Measurements from ENCODE around the gene CAMKMT. TPM values are rescaled to one million over a fixed set of nuclear protein-coding genes. Genes with fewer than 3 reads are reported as not detected.
"Not testable (repeated sequence)": the region's sequence is repeated elsewhere in the genome, so short reads cannot be mapped to it uniquely, and the experiment has no call there.

Gene CAMKMT
- total RNA-seq, 2 donors from 2014 or later = 13.5 to 26.5 TPM

DNA sequence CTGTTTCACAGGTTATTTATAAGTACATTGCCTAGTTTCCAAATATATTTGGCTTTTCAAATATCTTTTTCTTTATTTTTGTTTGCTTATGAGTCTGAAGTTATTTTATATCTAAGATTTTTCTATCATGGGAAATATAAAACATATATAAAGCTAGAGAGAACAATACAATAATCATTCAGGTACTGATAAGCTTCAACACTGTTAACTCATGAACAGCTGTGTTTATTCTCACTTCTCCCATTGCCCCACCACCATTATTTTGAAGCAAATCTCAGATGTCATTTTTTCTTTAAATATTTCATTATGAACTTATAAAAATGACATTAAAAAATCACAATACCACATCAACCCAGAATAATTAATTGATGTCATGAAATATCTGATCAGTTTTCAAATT lies 9.7 kb downstream of the CAMKMT start:
- no peak for ATAC-seq
- peaks cover 3 to 8% of the 10 kb centered on the region in 2 donors for H3K4me1 Mint-ChIP-seq (ENCODE audit: low read depth in 2 of 2)
- DNase-seq (ENCODE audit: low spot score) = no peak
- peaks cover 9% of the 10 kb centered on the region for H3K36me3 Mint-ChIP-seq
- no peaks in the 10 kb centered on the region for H3K27me3 Mint-ChIP-seq
- no peaks in the 10 kb centered on the region for H3K9me3 Mint-ChIP-seq
- H3K27ac Mint-ChIP-seq = no peak overlapping the region
- H3K4me3 Mint-ChIP-seq = no peak overlapping the region

DNA sequence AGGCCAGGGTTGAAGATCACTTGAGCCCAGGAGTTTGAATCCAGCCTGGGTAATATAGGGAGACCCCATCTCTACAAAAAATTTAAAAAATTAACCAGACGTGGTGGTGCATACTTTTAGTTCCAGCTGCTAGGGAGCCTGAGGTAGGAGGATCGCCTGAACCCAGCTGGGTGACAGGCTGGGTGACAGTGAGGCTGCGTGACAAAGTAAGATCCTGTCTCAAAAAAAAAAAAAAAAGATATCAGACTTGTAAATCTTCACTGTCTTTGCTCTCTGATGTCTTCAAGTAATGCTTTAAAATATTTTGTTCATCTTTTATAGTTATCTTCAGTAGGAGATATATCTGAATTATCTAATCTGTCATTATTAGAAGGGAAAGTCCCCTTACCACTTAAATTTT lies 10.5 kb downstream of the CAMKMT start:
- peaks cover 9% of the 10 kb centered on the region for H3K36me3 Mint-ChIP-seq
- no peak for DNase-seq (ENCODE audit: low spot score)
- peaks cover 6 to 8% of the 10 kb centered on the region in 2 donors for H3K4me1 Mint-ChIP-seq (ENCODE audit: low read depth in 2 of 2)
- no peaks in the 10 kb centered on the region for H3K27me3 Mint-ChIP-seq
- ATAC-seq = no peak
- no peak overlapping the region for H3K27ac Mint-ChIP-seq
- no peaks in the 10 kb centered on the region for H3K9me3 Mint-ChIP-seq
- H3K4me3 Mint-ChIP-seq = no peak overlapping the region

DNA sequence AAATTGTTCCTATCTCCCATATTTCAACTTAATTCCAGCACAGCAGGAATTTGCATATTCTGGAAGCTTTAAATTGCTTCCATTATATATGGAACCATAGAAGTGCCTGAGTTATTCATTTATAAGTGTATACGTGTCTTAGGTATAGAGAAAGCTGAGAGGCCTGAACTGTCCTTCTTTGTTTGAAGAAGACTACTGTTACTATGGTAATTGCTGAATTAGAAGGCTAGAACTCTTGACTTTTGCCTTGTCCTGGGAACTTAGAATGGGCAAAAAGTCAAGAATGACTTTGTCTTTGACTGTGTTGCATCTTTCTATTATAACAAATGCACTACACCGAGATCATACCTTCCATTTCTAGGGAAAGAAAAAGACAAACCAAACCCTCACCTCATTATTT lies 15.7 kb downstream of the CAMKMT start:
- H3K36me3 Mint-ChIP-seq = peaks cover 9% of the 10 kb centered on the region
- H3K27ac Mint-ChIP-seq = no peak overlapping the region
- H3K27me3 Mint-ChIP-seq = no peaks in the 10 kb centered on the region

DNA sequence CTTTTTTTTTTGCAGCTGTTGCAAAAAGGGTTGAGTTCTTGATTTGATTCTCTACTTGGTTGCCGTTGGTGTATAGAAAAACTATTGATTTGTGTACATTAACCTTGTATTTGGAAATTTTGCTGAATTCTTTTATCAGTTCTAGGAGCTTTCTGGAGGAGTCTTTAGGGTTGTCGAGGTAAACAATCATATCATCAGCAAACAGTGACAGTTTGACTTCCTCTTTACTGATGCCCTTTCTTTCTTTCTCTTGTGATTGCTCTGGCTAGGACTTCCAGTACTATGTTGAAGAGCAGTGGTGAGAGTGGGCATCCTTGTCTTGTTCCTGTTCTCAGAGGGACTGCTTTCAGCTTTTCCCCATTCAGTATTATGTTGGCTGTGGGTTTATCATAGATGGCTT lies 23.5 kb downstream of the CAMKMT start:
- DNase-seq (ENCODE audit: low spot score); H3K4me3 Mint-ChIP-seq; H3K27me3 Mint-ChIP-seq; H3K27ac Mint-ChIP-seq; ATAC-seq; H3K9me3 Mint-ChIP-seq: not testable (repeated sequence)
- Mint-ChIP-seq H3K36me3 (peaks cover 23% of the 10 kb centered on the region), H3K4me1 (ENCODE audit: low read depth in 2 of 2) (peaks cover 8 to 11% of the 10 kb centered on the region in 2 donors)

More for the DNA sequence above, 15.7 kb downstream of the CAMKMT start:
- Mint-ChIP-seq H3K4me1 (ENCODE audit: low read depth in 2 of 2) (peaks cover 0 to 3% of the 10 kb centered on the region in 2 donors), H3K4me3 (no peak overlapping the region), H3K9me3 (no peaks in the 10 kb centered on the region)
- DNase-seq (ENCODE audit: low spot score) = no peak
- no peak for ATAC-seq

DNA sequence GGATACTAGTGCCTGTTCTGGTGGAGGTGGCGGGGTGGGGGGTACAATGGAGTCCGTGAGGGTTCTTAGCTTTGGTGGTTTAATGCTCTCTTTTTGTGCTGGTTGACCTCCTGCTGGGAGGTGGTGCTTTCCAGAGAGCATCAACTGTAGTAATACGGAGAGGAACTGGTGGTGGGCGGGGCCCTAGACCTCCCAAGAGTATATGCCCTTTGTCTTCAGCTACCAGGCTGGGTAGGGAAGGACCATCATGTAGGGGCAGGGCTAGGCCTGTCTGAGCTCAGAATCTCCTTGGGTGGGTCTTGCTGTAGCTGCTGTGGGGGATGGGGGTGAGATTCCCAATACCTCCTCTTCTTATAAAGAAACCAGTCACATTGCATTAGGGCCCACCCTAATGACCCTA lies 27.1 kb downstream of the CAMKMT start:
- H3K36me3 Mint-ChIP-seq = peaks cover 23% of the 10 kb centered on the region
- H3K4me1 Mint-ChIP-seq (ENCODE audit: low read depth in 2 of 2) = peaks cover 8 to 11% of the 10 kb centered on the region in 2 donors
- DNase-seq (ENCODE audit: low spot score) = no peak
- no peak overlapping the region for H3K4me3 Mint-ChIP-seq
- no peaks in the 10 kb centered on the region for H3K9me3 Mint-ChIP-seq
- no peaks in the 10 kb centered on the region for H3K27me3 Mint-ChIP-seq
- no peak overlapping the region for H3K27ac Mint-ChIP-seq
- no peak for ATAC-seq

DNA sequence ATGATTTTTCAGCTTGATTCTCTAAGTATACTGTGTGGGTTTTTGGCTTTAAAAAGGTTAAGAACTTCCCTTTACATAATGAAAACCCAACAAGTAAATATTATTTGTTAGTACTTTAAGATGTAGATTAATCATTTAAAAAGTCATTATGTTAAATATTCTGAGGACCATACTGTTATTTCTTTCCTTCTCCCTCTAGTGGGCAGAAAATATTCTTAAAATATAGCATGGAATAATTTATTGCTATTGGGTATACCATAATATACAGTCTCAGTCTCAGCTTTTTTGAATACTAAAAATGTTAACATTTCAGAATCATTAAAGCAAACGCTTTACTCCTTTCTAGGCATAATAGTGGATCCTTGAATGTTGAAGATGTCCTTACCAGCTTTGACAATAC lies 28.1 kb downstream of the CAMKMT start:
- Mint-ChIP-seq H3K27ac (no peak overlapping the region), H3K4me3 (no peak overlapping the region), H3K9me3 (no peaks in the 10 kb centered on the region), H3K4me1 (ENCODE audit: low read depth in 2 of 2) (peaks cover 8 to 11% of the 10 kb centered on the region in 2 donors), H3K27me3 (no peaks in the 10 kb centered on the region), H3K36me3 (peaks cover 20% of the 10 kb centered on the region)
- ATAC-seq (no peak), DNase-seq (ENCODE audit: low spot score) (no peak)

DNA sequence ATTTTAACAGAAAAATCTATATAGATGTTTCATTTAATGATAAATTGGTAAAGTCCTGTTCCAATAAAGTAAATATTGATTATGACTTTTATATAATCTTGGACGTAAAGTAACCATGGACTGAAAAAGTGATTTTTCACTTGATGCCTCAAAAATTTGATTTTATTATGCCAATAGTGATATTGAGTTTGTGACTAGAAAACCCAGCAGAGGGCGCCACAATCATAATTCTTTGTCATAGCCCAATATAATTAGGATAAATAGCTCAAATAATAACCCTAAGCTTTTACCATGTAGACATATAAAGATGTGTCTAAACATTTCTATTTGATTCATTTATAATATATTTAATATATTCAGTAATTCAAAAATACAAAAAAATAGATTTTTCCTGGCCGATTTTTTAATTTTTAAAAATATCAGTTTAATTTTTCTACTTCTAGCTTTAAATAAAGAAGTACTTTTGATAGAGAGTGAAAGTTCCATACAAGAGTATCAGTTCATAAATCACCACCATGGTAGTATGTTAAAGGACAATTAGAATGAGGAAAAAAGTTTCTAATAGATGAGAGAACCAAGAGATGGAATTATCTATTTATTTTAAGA lies 30.7 kb downstream of the CAMKMT start:
- Mint-ChIP-seq H3K27ac (no peak overlapping the region), H3K36me3 (peaks cover 11% of the 10 kb centered on the region), H3K4me1 (ENCODE audit: low read depth in 2 of 2) (peaks cover 5 to 6% of the 10 kb centered on the region in 2 donors), H3K27me3 (no peaks in the 10 kb centered on the region), H3K4me3 (no peak overlapping the region), H3K9me3 (no peaks in the 10 kb centered on the region)
- DNase-seq (ENCODE audit: low spot score) = no peak
- ATAC-seq = no peak

DNA sequence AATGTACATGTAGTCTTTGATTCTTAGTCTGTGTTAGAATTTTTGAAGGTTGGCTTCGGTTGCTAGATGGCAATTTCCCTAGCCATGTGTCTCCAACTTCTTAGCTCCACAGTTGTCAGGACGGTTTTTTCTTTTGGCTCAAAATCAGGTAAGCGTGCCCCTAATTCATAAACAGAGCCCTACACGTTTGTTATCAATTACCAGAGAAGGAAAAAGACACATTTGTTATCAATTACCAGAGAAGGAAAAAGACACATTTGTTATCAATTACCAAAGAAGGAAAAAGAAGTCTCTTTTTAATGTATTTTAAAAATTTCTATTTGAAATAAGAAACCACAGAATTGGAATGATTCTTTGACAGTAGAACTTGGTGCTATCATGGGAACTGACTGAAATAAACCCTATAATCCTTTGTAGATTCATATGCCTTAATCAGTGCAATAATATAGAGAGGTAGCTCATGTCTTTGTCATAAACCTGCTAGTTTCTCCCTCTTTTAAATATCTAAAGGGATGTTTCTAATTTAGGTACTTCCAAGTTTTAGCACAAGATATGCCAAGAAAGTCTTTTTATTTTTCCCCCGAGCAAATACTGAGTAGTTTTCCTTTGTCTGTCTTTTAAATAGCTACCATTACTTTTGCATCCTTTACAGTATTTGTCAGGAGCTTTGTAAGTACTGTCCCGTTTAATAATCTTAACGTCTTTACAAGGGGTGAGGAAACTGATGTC lies 35.9 kb downstream of the CAMKMT start:
- Mint-ChIP-seq H3K4me3 (no peak overlapping the region), H3K36me3 (no peaks in the 10 kb centered on the region), H3K9me3 (no peaks in the 10 kb centered on the region), H3K27me3 (no peaks in the 10 kb centered on the region), H3K4me1 (ENCODE audit: low read depth in 2 of 2) (peaks cover 0 to 3% of the 10 kb centered on the region in 2 donors), H3K27ac (no peak overlapping the region)
- DNase-seq (ENCODE audit: low spot score) = no peak
- ATAC-seq = no peak

DNA sequence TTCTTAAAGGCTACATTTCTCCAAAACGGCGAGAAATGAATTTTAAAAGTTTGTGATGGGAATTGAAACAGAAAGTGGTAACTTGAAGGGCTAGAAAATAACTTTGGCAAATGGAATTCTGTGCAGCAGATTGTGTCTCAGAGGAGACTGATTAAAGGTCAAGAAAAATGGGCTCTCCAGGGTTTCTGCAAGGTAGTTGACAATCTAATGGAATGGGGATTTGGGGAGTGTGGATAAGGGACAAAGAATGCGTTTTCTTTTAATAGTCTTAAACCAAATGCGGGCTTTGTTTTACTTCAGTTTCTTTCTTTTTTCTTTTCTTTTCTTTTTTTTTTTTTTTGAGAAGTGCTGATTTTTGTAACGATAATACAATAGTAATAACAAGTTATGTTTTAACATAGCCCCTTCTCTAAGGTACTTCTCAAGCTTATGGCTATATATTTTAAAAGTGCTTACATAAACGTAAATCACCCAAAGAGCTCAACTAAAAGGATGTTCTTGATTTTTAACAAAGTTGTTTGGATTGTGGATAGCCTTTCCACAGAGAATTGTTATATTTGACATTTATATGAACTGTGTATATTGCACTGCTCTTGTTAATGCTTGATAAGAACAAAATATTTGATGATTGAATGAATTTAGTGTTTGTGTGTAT lies 36.6 kb downstream of the CAMKMT start:
- Mint-ChIP-seq H3K27me3 (no peaks in the 10 kb centered on the region), H3K4me3 (no peak overlapping the region), H3K4me1 (ENCODE audit: low read depth in 2 of 2) (peaks cover 0 to 3% of the 10 kb centered on the region in 2 donors), H3K27ac (no peak overlapping the region), H3K36me3 (no peaks in the 10 kb centered on the region), H3K9me3 (no peaks in the 10 kb centered on the region)
- DNase-seq (ENCODE audit: low spot score) (no peak), ATAC-seq (no peak)

DNA sequence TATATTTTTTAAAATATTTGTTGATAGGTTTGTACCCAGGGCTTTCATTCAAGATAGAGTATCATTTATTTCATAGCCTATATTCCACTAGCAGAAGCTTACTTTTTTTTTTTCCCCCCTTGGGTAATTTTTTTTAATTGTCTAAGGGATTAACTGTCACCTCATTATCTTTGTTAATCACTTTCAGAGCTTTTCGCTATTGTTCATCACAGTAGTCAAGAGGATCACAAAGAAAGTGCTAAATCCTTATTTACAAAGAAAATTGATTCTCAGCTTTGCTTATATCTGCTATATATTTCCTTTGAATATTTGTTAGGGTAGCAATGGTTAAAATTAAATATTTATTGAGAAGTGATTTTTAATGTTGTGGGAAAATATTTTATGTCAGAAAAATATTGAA lies 59.0 kb downstream of the CAMKMT start:
- H3K27ac Mint-ChIP-seq = no peak overlapping the region
- H3K4me1 Mint-ChIP-seq (ENCODE audit: low read depth in 2 of 2) = no peaks in the 10 kb centered on the region
- H3K36me3 Mint-ChIP-seq = peaks cover 4% of the 10 kb centered on the region
- DNase-seq (ENCODE audit: low spot score) (no peak), ATAC-seq (no peak)
- H3K4me3 Mint-ChIP-seq = no peak overlapping the region
- no peaks in the 10 kb centered on the region for H3K27me3 Mint-ChIP-seq
- no peaks in the 10 kb centered on the region for H3K9me3 Mint-ChIP-seq

DNA sequence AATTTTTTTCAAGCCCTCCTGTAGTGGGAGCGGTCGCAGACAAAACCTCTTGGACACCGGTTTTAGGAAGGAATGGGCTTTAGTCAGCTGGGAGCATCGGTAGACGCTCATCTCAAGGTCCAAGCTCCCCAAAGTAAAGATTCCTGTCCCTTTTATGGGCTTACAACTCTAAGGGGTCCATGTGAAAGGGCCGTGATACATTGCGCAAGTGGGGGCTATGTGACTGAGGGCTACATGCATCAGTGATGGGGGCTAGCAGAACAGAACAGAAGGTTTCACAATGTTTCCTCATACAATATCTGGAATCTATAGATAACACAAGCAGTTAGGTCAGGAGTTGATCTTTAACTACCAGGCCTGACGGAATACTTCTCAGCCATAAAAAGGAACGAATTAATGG lies 62.5 kb downstream of the CAMKMT start:
- Mint-ChIP-seq H3K4me1 (ENCODE audit: low read depth in 2 of 2) (no peaks in the 10 kb centered on the region), H3K9me3 (no peaks in the 10 kb centered on the region), H3K36me3 (no peaks in the 10 kb centered on the region), H3K27me3 (no peaks in the 10 kb centered on the region), H3K27ac (no peak overlapping the region), H3K4me3 (no peak overlapping the region)
- DNase-seq (ENCODE audit: low spot score) (no peak), ATAC-seq (no peak)

DNA sequence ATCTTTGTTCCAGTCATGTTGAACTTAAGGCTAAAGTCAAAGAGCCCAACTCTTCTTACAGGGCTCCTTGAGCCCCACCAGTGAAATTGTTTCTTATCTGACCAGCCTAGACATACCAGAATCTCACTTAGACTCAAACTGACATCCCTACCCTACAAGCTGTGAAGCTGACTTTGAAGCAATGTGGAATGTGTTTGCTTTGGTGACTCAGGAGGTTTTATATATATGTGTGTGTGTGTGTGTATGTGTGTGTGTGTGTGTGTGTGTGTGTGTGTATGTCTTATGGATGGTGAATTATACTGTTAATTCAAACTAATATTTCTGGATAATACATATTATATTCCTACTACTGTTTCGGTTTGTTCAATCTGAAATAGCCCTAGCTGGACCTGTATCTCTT lies 67.3 kb downstream of the CAMKMT start:
- no peaks in the 10 kb centered on the region for H3K27me3 Mint-ChIP-seq
- no peaks in the 10 kb centered on the region for H3K36me3 Mint-ChIP-seq
- H3K4me1 Mint-ChIP-seq (ENCODE audit: low read depth in 2 of 2) = peaks cover 16 to 24% of the 10 kb centered on the region in 2 donors
- no peak overlapping the region for H3K4me3 Mint-ChIP-seq
- DNase-seq (ENCODE audit: low spot score) (no peak), ATAC-seq (no peak)
- H3K27ac Mint-ChIP-seq = no peak overlapping the region
- no peaks in the 10 kb centered on the region for H3K9me3 Mint-ChIP-seq

DNA sequence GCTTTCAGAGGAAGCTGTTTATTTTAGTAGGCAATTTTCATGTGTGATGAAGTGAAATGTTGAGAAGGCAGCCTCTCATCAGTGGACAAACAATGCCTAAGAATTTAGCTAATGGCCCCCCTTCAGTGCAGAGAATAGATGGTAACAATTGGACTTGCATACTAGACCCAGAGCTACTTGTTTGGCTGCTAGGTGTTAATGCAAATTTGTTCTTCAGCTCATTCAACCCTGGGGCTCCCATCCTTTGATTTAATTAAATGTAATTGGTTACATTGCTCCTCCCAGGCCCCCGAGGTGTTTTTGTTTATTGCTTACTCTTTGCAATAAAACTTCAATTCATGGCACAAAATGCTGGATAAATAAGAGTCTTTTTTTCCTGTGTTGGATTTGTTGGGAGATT lies 68.6 kb downstream of the CAMKMT start:
- Mint-ChIP-seq H3K4me1 (ENCODE audit: low read depth in 2 of 2) (peaks cover 22 to 31% of the 10 kb centered on the region in 2 donors), H3K27ac (no peak overlapping the region), H3K27me3 (no peaks in the 10 kb centered on the region), H3K9me3 (no peaks in the 10 kb centered on the region), H3K36me3 (no peaks in the 10 kb centered on the region), H3K4me3 (no peak overlapping the region)
- DNase-seq (ENCODE audit: low spot score) = no peak
- no peak for ATAC-seq

DNA sequence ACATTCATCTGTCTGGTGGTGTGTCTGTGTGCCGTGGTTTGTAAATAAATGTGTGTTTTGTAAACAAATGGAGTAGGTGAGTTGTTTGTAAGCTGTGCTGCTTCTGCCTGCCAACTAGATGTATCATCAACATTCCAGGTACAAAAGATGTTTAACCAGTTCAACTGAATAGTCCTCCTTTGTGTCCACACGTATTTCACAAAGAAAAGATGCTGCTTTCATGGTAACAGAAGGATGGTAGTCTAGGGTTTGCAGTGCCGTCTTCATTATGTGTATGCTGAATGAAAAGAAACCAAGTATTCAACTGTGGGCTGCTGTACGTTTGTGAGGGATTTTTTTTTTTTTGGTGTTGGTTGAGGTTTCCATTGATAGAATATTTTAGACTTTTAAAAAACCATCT lies 72.1 kb downstream of the CAMKMT start:
- Mint-ChIP-seq H3K4me1 (ENCODE audit: low read depth in 2 of 2) (peaks cover 25 to 32% of the 10 kb centered on the region in 2 donors), H3K36me3 (peaks cover 1% of the 10 kb centered on the region), H3K4me3 (no peak overlapping the region), H3K27ac (no peak overlapping the region), H3K27me3 (no peaks in the 10 kb centered on the region), H3K9me3 (no peaks in the 10 kb centered on the region)
- no peak for DNase-seq (ENCODE audit: low spot score)
- ATAC-seq = no peak

Data from natural killer cell treated with Interleukin-12 subunit alpha and Interleukin-12 subunit beta and Interleukin-15 and Interleukin-18, amount 100 ng/mL, for 72 hours (primary cell).